B cell (primary cell): Measurements from ENCODE around the gene MAIP1. TPM values are rescaled to one million over a fixed set of nuclear protein-coding genes. Genes with fewer than 3 reads are reported as not detected.

Experiments
- ATAC-seq: fragments of 200-7000 bp; cut with Tn5 transposase; one replicate; pipeline ENCODE4 v1.10.0; 2021; ENCODE audit warnings: low read depth, mild to moderate bottlenecking, moderate number of reproducible peaks, moderate library complexity
- CTCF ChIA-PET: fragments of 350-600 bp; sonication (Branson Sonifier 250); formaldehyde crosslinking; loops from one replicate; lab custom pipeline; 2021; ENCODE audit warnings: antibody characterized with exemption, inconsistent platforms; lab: Charles Lee
- POLR2A ChIA-PET: fragments of 350-600 bp; sonication (Branson Sonifier 250); formaldehyde crosslinking; loops from one replicate; lab custom pipeline; 2021; ENCODE audit warnings: antibody characterized with exemption; lab: Charles Lee
- DNase-seq: peaks from one replicate; pipeline ENCODE4 v3.0.0; 2013
- H2AFZ ChIP-seq: 2 replicates; pipeline ENCODE4 v1.6.1; 2012; ENCODE audit warnings: mild to moderate bottlenecking, low read depth, low read length; ENCODE audit not compliant: insufficient read depth, poor library complexity, severe bottlenecking
- H3K27ac ChIP-seq, 2 donors: 1 replicate in 1 of 2; 2 replicates in 1 of 2; pipeline ENCODE4 v1.5.1; 2012 to 2013; ENCODE audit warnings: low read length in 2 of 2, mild to moderate bottlenecking in 2 of 2, moderate library complexity in 1 of 2
- H3K27me3 ChIP-seq, 4 experiments: fragments of 200-600 bp in 1 of 4; sonication (generic) in 1 of 4; replicated peaks in 1 of 4; 1 replicate in 2 of 4; 2 replicates in 2 of 4; pipeline versions ENCODE4 v1.6.1 to v1.7.0; 2013 to 2016; ENCODE audit warnings: low read length in 3 of 4, mild to moderate bottlenecking in 2 of 4, mixed read lengths in 1 of 4, moderate library complexity in 1 of 4; ENCODE audit not compliant: insufficient read depth in 4 of 4, control insufficient read depth in 3 of 4; ENCODE audit errors: control extremely low read depth in 1 of 4
- H3K36me3 ChIP-seq, 2 experiments: replicated peaks in 1 of 2; 1 replicate in 1 of 2; 2 replicates in 1 of 2; pipeline versions ENCODE4 v1.6.1 to v1.7.1; 2013; ENCODE audit warnings: low read length in 1 of 2; ENCODE audit not compliant: insufficient read depth in 2 of 2, control insufficient read depth in 1 of 2; ENCODE audit errors: control extremely low read depth in 1 of 2, extremely low read depth in 1 of 2
- H3K4me1 ChIP-seq, 2 donors: fragments of 200-600 bp in 1 of 2; sonication (generic) in 1 of 2; 1 replicate in 1 of 2; 2 replicates in 1 of 2; pipeline versions ENCODE4 v1.5.1 to v1.6.1; 2013 to 2017; ENCODE audit warnings: low read length in 2 of 2; ENCODE audit not compliant: control insufficient read depth in 2 of 2, insufficient read depth in 2 of 2
- H3K4me2 ChIP-seq: replicated peaks from 2 replicates; pipeline ENCODE3; 2012; ENCODE audit warnings: mild to moderate bottlenecking, low read depth, low read length; ENCODE audit not compliant: poor library complexity, severe bottlenecking
- H3K4me3 ChIP-seq, 5 experiments: fragments of 200-600 bp in 1 of 5; sonication (generic) in 1 of 5; 1 replicate in 3 of 5; 2 replicates in 2 of 5; pipeline versions ENCODE4 v1.5.1 to v1.7.0; 2011 to 2016; ENCODE audit warnings: low read length in 4 of 5, mild to moderate bottlenecking in 4 of 5, low read depth in 2 of 5, control low read depth in 1 of 5, moderate library complexity in 1 of 5; ENCODE audit not compliant: insufficient read depth in 1 of 5; ENCODE audit errors: control extremely low read depth in 1 of 5, extremely low read depth in 1 of 5
- H3K79me2 ChIP-seq: fragments of 200-600 bp; sonication (generic); one replicate; pipeline ENCODE4 v1.6.0; 2016; ENCODE audit warnings: low read length; ENCODE audit not compliant: control insufficient read depth, insufficient read depth
- H3K9ac ChIP-seq: fragments of 200-600 bp; sonication (generic); 2 replicates; pipeline ENCODE4 v1.6.1; 2017; ENCODE audit warnings: mild to moderate bottlenecking, low read length, moderate library complexity
- H3K9me3 ChIP-seq, 3 donors: one replicate each; pipeline versions ENCODE4 v1.6.1 to v1.7.1; 2013; ENCODE audit warnings: low read length in 2 of 3; ENCODE audit not compliant: control insufficient read depth in 2 of 3, insufficient read depth in 1 of 3; ENCODE audit errors: control extremely low read depth in 1 of 3
- H4K20me1 ChIP-seq: 2 replicates; pipeline ENCODE4 v1.6.0; 2012; ENCODE audit warnings: mild to moderate bottlenecking, low read length; ENCODE audit not compliant: insufficient read depth, control insufficient read depth, poor library complexity, severe bottlenecking
- H3K27ac Mint-ChIP-seq: one replicate; pipeline ENCODE4 v1.8.0; 2021; ENCODE audit warnings: mixed read lengths
- H3K27me3 Mint-ChIP-seq: one replicate; pipeline ENCODE4 v1.8.0; 2021; ENCODE audit warnings: mixed read lengths
- H3K4me1 Mint-ChIP-seq: one replicate; pipeline ENCODE4 v1.8.0; 2021; ENCODE audit warnings: mixed read lengths
- H3K4me3 Mint-ChIP-seq: one replicate; pipeline ENCODE4 v1.8.0; 2021; ENCODE audit warnings: mixed read lengths
- H3K9me3 Mint-ChIP-seq: one replicate; pipeline ENCODE4 v1.8.0; 2022; ENCODE audit warnings: mixed read lengths; ENCODE audit not compliant: insufficient read depth
- CTCF ChIP-seq: fragments of 200-600 bp; IDR thresholded peaks from one replicate; pipeline ENCODE4 v1.8.0; 2022; ENCODE audit warnings: antibody characterized with exemption, mild to moderate bottlenecking
- EZH2 ChIP-seq: IDR thresholded peaks from 2 replicates; pipeline ENCODE4 v1.6.1; 2012; ENCODE audit warnings: borderline replicate concordance, low read depth, mild to moderate bottlenecking, moderate library complexity, low read length; ENCODE audit not compliant: insufficient read depth, poor library complexity, severe bottlenecking
- WGBS: methylation state at CpG from one replicate; pipeline ENCODE4 v1.1.5; 2013; ENCODE audit warnings: missing lambda C conversion rate; ENCODE audit not compliant: insufficient coverage; 5-methylcytosine and 5-hydroxymethylcytosine counted together
- intact Hi-C: fragments of 100-400 bp; cut with micrococcal nuclease; formaldehyde crosslinking; loops from one replicate; pipeline ENCODE4 v1.10.0; 2022
- polyA plus RNA-seq: library from polyadenylated mRNA; depleted of rRNA; stranded (reverse); fragments of >200 nt; gene quantifications from 2 replicates; pipeline ENCODE4 v1.2.3, GENCODE V29; 2012
- total RNA-seq, 2 donors: library from RNA; stranded (reverse); fragments of 120-200 nt in 1 of 2; gene quantifications; 1 replicate in 1 of 2; 2 replicates in 1 of 2; pipeline versions ENCODE4 v1.2.3 to v1.2.4, GENCODE V29; 2013 to 2022

The MAIP1 gene
- total and polyA plus RNA-seq, 2 donors (not counting 1 experiment from before 2014, with no cell fraction given), result 14.4 to 15.8 TPM

DNA sequence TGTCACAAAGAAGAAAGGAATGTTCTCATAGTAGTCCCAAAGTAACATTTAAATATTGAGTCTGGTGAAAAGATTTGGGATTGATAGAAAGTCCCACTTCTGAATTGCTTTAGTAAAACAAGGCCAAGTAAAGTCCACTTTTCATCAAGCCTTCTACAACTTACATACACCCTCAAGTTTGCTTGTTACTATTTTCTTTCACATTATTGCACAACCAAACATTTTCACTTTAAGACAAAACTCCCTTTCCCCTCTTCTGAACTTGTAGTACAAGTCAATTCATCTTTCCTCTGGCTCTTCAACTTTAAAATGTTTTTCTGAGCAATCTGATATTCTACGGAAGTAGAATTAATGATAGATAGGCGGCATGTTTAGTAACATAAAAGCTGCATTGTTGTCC lies 11.0 kb downstream of the MAIP1 start:
- Histone ChIP-seq H3K9ac (no peak overlapping the region), H3K4me2 (no peak overlapping the region), H4K20me1 (no peaks in the 10 kb centered on the region), H3K36me3 (peaks cover 11 to 30% of the 10 kb centered on the region in 2 experiments), H3K27ac (no peak overlapping the region), H3K79me2 (no peaks in the 10 kb centered on the region), H3K4me1 (no peaks in the 10 kb centered on the region), H3K9me3 (no peaks in the 10 kb centered on the region), H2AFZ (no peak overlapping the region), H3K4me3 (no peak overlapping the region), H3K27me3 (no peaks in the 10 kb centered on the region)
- no peaks in the 10 kb centered on the region for H3K9me3 Mint-ChIP-seq
- no peak overlapping the region for H3K27ac Mint-ChIP-seq
- H3K4me1 Mint-ChIP-seq, result no peaks in the 10 kb centered on the region
- no peak for TF ChIP-seq EZH2
- TF ChIP-seq CTCF, result no peak
- no peaks in the 10 kb centered on the region for H3K27me3 Mint-ChIP-seq
- no peak for ATAC-seq
- ChIA-PET POLR2A (no interaction called here), CTCF (no interaction called here)
- WGBS, result 90% methylated on average over 2 of the region's 2 CpGs
- DNase-seq, result no peak
- intact Hi-C loops, result no loop called here
- no peak overlapping the region for H3K4me3 Mint-ChIP-seq

- no peaks in the 10 kb centered on the region for H3K9me3 Mint-ChIP-seq
- no peaks in the 10 kb centered on the region for H3K27me3 ChIP-seq
Observed at GRCh38 chr2:199966976-199967375, 11.6 kb downstream of the MAIP1 start.

More at GRCh38 chr2:199966976-199967375, 11.6 kb downstream of the MAIP1 start:
- no peak overlapping the region for H3K4me3 Mint-ChIP-seq
- H4K20me1 ChIP-seq, result no peaks in the 10 kb centered on the region
- H3K27ac ChIP-seq, result no peak overlapping the region
- H3K4me1 ChIP-seq, result no peaks in the 10 kb centered on the region
- H3K9me3 ChIP-seq, result no peaks in the 10 kb centered on the region
- no peak overlapping the region for H2AFZ ChIP-seq
- H3K27me3 Mint-ChIP-seq, result no peaks in the 10 kb centered on the region
- DNase-seq (no peak), ATAC-seq (no peak)
- H3K4me2 ChIP-seq, result no peak overlapping the region
- ChIA-PET POLR2A (no interaction called here), CTCF (no interaction called here)
- TF ChIP-seq EZH2 (no peak), CTCF (no peak)
- no peak overlapping the region for H3K9ac ChIP-seq
- H3K36me3 ChIP-seq, result peaks cover 10 to 25% of the 10 kb centered on the region in 2 experiments
- no CpG with 5 or more reads among the region's 1 CpG for WGBS
- no peaks in the 10 kb centered on the region for H3K4me1 Mint-ChIP-seq
- no peak overlapping the region for H3K4me3 ChIP-seq
- H3K79me2 ChIP-seq, result no peaks in the 10 kb centered on the region
- intact Hi-C loops, result no loop called here
- H3K27ac Mint-ChIP-seq, result no peak overlapping the region
